Esophagus mucosa (tissue), 1 donor: ENCODE data around the gene ELF1. TPM values are rescaled to one million over a fixed set of nuclear protein-coding genes. Genes with fewer than 3 reads are reported as not detected.

ENCODE experiments used
- ATAC-seq: fragments of 200-7000 bp; cut with Tn5 transposase; one replicate; pipeline ENCODE4 v1.9.1; 2020
- total RNA-seq: library from RNA; stranded (reverse); gene quantifications from one replicate; pipeline ENCODE4 v1.2.4, GENCODE V29; 2023
- donor health status: DM: yes; HTN: yes; CAD: no.

The ELF1 gene
- total RNA-seq, 1 donor from 2014 or later = 68.9 TPM

- no peak for ATAC-seq
Measured at GRCh38 chr13:41006306-41006705, 12.8 kb downstream of the ELF1 start.

- ATAC-seq = no peak
Measured at GRCh38 chr13:41005704-41006103, 13.4 kb downstream of the ELF1 start.

GRCh38 chr13:41004875-41005693, 14.0 kb downstream of the ELF1 start:
- ATAC-seq = no peak

GRCh38 chr13:41002606-41003005, 16.5 kb downstream of the ELF1 start:
- no peak for ATAC-seq

- no peak for ATAC-seq
Measured at GRCh38 chr13:41001695-41002094, 17.4 kb downstream of the ELF1 start.

GRCh38 chr13:40999416-40999815, 19.7 kb downstream of the ELF1 start:
- no peak for ATAC-seq

GRCh38 chr13:40996426-40997092, 22.6 kb downstream of the ELF1 start:
- no peak for ATAC-seq

GRCh38 chr13:40995997-40996396, 23.1 kb downstream of the ELF1 start:
- no peak for ATAC-seq

GRCh38 chr13:40994581-40995230, 24.4 kb downstream of the ELF1 start:
- peak; percentile 3 for ATAC-seq

GRCh38 chr13:40993987-40994386, 25.1 kb downstream of the ELF1 start:
- peak; percentile 98 for ATAC-seq

- ATAC-seq = no peak
Measured at GRCh38 chr13:40992678-40993518, 26.2 kb downstream of the ELF1 start.

GRCh38 chr13:40987606-40988280, 31.4 kb downstream of the ELF1 start:
- no peak for ATAC-seq

GRCh38 chr13:40986101-40986856, 32.8 kb downstream of the ELF1 start:
- no peak for ATAC-seq

- no peak for ATAC-seq
Measured at GRCh38 chr13:40985381-40986100, 33.6 kb downstream of the ELF1 start.

- ATAC-seq = peak; percentile 27
Measured at GRCh38 chr13:40984668-40985366, 34.3 kb downstream of the ELF1 start.

GRCh38 chr13:40983725-40984667, 35.1 kb downstream of the ELF1 start:
- ATAC-seq = peak; percentile 13

GRCh38 chr13:40983259-40983658, 35.9 kb downstream of the ELF1 start:
- no peak for ATAC-seq

- peak; percentile 66 for ATAC-seq
Measured at GRCh38 chr13:40982772-40983171, 36.3 kb downstream of the ELF1 start.

- ATAC-seq = no peak
Measured at GRCh38 chr13:40981949-40982348, 37.2 kb downstream of the ELF1 start.
